ENCODE data around the gene DNAJB12.
A peak's percentile ranks its signal among the peaks of the same experiment; 100 is the strongest.
"Not testable (repeated sequence)": the region's sequence is repeated elsewhere in the genome, so short reads cannot be mapped to it uniquely, and the experiment has no call there.

Gene DNAJB12

DNA sequence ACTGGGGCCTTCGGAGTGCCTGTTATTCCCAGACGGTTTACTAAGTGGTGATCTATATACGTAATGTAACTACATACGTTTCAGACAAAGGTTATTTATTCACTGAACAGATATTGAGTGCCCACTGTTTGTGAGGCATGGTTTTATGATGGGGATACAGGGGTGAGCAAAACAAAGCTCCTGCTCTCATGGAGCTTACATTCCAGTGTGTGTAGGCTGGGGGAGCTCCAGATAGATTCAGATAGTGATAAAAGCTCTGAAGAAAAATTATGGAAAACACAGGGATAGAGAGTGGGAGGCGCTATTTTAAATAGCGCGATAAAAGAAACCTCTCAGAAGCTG, 466 bp upstream of the DNAJB12 start:
- H3K4me3 ChIP-seq (ENCODE audit: low read depth, low read length), result peak overlapping the region; percentile 62
- no peak for DNase-seq (ENCODE audit: low read depth)
- TF ChIP-seq, protein P1, sequence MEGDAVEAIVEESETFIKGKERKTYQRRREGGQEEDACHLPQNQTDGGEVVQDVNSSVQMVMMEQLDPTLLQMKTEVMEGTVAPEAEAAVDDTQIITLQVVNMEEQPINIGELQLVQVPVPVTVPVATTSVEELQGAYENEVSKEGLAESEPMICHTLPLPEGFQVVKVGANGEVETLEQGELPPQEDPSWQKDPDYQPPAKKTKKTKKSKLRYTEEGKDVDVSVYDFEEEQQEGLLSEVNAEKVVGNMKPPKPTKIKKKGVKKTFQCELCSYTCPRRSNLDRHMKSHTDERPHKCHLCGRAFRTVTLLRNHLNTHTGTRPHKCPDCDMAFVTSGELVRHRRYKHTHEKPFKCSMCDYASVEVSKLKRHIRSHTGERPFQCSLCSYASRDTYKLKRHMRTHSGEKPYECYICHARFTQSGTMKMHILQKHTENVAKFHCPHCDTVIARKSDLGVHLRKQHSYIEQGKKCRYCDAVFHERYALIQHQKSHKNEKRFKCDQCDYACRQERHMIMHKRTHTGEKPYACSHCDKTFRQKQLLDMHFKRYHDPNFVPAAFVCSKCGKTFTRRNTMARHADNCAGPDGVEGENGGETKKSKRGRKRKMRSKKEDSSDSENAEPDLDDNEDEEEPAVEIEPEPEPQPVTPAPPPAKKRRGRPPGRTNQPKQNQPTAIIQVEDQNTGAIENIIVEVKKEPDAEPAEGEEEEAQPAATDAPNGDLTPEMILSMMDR (IDR thresholded peaks at IDR 0.05; ENCODE audit: control insufficient read depth, extremely low read depth, insufficient read depth), result no peak

DNA sequence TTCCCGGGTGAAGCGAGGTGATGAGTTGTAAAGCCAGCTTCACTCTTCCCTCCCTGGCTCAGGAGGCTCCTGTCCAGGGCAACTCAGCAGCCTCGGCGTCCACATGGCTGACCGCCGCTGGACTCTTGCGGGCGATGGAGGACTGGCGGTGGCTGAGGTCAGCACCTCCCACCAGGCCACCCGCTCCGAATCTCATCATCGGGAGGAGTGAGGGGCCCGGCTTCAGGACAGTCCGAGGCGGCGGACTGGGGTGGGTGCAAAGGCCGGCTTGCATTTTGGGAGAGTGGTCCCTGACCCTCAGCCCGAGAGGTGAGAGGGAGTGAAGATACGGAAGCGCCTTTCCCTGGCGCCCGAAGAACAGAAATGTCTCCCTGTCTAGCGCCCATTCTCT, 759 bp downstream of the DNAJB12 start:
- TF ChIP-seq, protein P1 (IDR thresholded peaks at IDR 0.05; ENCODE audit: control insufficient read depth, extremely low read depth, insufficient read depth), result no peak
- no peak for DNase-seq (ENCODE audit: low read depth)
- peak overlapping the region; percentile 62 for H3K4me3 ChIP-seq (ENCODE audit: low read depth, low read length)

DNA sequence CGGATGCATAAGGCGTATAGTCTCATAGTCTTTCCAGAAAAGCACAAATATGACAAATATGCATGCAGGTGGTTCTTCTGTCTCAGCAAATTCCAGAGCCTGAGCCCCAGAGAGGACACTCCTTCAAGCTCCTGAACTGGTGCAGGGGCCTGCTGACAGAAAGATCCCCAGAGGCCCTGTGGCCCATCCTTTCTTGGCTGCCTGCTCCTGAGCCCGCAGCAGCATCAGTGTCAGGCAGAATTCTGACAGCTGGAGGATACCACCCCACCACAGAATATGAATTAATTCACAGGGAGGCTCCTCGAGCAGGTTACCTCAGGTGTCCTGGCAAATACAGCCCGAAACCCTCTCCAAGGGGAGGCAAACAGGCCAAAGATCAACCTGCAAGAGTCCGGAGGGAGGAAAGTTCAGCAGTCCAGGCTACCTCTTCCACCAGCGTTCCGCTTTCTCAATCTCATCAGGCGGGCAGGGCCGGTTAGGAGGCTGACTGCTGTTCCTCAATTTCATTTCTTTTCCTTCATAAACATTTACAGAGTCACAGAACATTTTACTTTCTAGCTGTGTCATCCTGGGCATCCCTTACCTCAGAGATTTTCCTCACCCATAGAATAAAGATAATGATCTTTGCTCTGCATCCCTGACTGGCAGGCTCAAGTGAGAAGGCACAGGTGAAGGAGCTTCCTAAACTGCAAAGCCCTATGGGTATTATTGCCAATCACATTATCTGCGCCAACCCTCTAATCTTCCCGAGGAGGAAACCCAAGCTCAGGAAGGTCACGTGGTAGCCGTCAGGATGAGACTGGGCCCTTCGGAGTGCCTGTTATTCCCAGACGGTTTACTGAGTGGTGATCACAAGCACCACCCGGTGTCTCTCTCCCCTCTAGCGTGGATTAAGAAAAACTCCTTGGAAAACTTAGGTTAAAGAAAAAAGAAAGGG, 1.4 kb downstream of the DNAJB12 start:
- peak; percentile 75 for DNase-seq (ENCODE audit: low read depth)
- TF ChIP-seq, protein P1 (IDR thresholded peaks at IDR 0.05; ENCODE audit: control insufficient read depth, extremely low read depth, insufficient read depth), result no peak
- H3K4me3 ChIP-seq (ENCODE audit: low read depth, low read length), result peak overlapping the region; percentile 62

DNA sequence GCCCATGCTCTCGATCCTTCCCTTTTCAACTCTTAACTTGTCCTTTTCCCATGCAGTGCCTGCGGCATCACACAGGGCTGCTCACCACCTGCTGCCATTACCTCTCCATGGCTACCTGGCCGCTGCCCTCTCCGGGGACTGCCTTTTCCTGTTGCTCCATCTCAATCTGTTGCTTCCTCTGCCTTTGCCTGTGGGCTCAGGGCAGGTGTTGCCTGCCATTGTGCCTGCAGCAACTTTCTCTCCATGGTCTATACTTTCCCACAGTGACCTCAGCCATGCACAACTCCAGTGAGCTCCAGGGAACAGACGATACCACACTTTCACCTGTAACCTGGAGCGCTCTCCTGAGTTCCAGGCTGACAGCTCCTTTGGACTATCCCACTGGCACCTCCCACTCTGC, 3.2 kb downstream of the DNAJB12 start:
- no peak for DNase-seq (ENCODE audit: low read depth)
- TF ChIP-seq, protein P1 (IDR thresholded peaks at IDR 0.05; ENCODE audit: control insufficient read depth, extremely low read depth, insufficient read depth), result no peak
- no peak overlapping the region for H3K4me3 ChIP-seq (ENCODE audit: low read depth, low read length)

DNA sequence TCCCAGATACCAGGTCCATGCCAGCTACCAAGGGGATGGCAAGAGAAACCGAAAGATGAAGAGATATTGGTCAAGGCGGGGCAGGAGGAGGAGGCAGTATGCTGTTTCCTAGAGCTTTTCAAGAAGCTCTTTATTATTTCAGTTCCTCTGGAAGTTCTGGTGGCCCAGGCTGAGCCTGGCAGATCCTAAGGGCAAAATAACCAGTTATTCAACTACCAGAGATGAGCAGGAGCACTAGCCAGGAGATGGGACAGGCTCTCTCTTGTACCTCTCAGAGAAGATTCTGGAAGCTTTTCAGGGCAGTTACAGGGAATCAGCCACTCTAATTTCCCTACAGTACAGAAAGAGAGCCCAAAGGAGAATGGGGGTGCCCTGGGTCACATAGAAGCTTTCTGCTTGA, 5.3 kb downstream of the DNAJB12 start:
- H3K4me3 ChIP-seq (ENCODE audit: low read depth, low read length), result no peak overlapping the region
- TF ChIP-seq, protein P1 (IDR thresholded peaks at IDR 0.05; ENCODE audit: control insufficient read depth, extremely low read depth, insufficient read depth), result no peak
- no peak for DNase-seq (ENCODE audit: low read depth)

DNA sequence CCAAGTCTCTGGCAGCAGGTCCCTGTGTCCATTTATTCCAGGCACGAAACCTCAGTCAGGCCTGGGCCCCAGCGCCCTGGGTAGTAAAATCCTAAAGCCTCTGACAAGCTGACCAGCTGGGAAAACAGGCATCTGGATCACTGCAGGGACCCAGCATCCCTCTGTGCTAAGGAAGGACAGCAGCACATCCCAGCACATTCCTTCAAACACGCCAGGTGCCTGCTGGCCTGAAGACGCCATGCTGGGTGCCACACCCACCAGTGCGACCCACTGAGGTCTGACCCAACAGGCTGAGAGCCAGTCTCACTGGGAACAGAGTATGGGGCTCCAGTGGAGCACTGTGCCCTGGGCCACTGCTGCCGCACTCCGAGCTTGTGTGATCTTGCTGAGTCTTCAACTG, 6.4 kb downstream of the DNAJB12 start:
- TF ChIP-seq, protein P1 (IDR thresholded peaks at IDR 0.05; ENCODE audit: control insufficient read depth, extremely low read depth, insufficient read depth), result no peak
- no peak overlapping the region for H3K4me3 ChIP-seq (ENCODE audit: low read depth, low read length)
- no peak for DNase-seq (ENCODE audit: low read depth)

DNA sequence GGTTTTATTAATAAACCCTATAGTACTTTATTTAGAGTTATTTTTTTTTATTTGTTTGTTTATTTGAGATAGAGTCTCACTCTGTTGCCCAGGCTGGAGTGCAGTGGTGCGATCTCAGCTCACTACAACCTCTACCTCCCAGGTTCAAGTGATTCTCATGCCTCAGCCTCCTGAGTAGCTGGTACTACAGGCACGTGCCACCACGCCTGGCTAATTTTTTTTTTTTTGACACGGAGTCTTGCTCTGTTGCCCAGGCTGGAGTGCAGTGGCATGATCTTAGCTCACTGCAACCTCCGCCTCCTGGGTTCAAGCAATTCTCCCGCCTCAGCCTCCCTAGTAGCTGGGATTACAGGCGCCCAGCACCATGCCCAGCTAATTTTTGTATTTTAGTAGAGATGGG, 8.6 kb downstream of the DNAJB12 start:
- not testable (repeated sequence) for DNase-seq (ENCODE audit: low read depth); H3K4me3 ChIP-seq (ENCODE audit: low read depth, low read length)

Measured in LNCaP clone FGC (cell line).